K562 (cell line): ENCODE results near the gene ASCC2. TPM values are rescaled to one million over a fixed set of nuclear protein-coding genes. Genes with fewer than 3 reads are reported as not detected.

ENCODE experiments used
- ATAC-seq: fragments of 200-7000 bp; cut with Tn5 transposase; 3 replicates; pipeline ENCODE4 v1.9.1; 2020; ENCODE audit warnings: moderate library complexity
- BruUV-seq: library from RNA; stranded (reverse); fragments of 400-500 nt; replicated peaks from 2 replicates; lab custom pipeline; 2021; lab: Mats Ljungman, UMichigan
- CTCF ChIA-PET: fragments of 300-600 bp; formaldehyde crosslinking; extraction: SDS; loops from one replicate; lab custom pipeline; 2021; ENCODE audit warnings: low intra/inter-chr PET ratio; lab: Yijun Ruan, JAX
- POLR2A ChIA-PET: fragments of 300-600, 350-650 bp; sonication (Branson Sonifier 250); formaldehyde crosslinking; extraction: SDS; loops from one replicate; lab custom pipeline; 2021; ENCODE audit warnings: antibody characterized with exemption, inconsistent platforms; lab: Yijun Ruan, JAX
- DNase-seq, 4 experiments: peaks; one replicate each; pipeline versions ENCODE4 v3.0.0 to v3.0.0-alpha.2; 2011 to 2018; ENCODE audit warnings: low spot score in 3 of 4, mixed read lengths in 3 of 4; ENCODE audit errors: extremely low read depth in 1 of 4
- FAIRE-seq: peaks from 2 replicates; lab custom pipeline; 2011; peaks lifted over from hg19 to GRCh38; lab: Jason Lieb, UNC
- H2AFZ ChIP-seq: 2 replicates; pipeline ENCODE4 v1.6.0; 2011; ENCODE audit warnings: low read depth, low read length, control low read depth, inconsistent platforms
- H3K27ac ChIP-seq: fragments of 200-600 bp; 3 replicates; pipeline ENCODE4 v1.8.0; 2011; ENCODE audit warnings: low read depth, mild to moderate bottlenecking, control low read depth, inconsistent platforms, low read length, moderate library complexity, mixed read lengths; ENCODE audit errors: extremely low read depth
- H3K27me3 ChIP-seq, 2 experiments: fragments of 300-600 bp in 1 of 2; 2 replicates in 1 of 2; 3 replicates in 1 of 2; pipeline versions ENCODE4 v1.6.0 to v1.8.0; 2011; ENCODE audit warnings: inconsistent platforms in 2 of 2, low read length in 2 of 2, mild to moderate bottlenecking in 1 of 2, mixed read lengths in 1 of 2, moderate library complexity in 1 of 2; ENCODE audit not compliant: control insufficient read depth in 2 of 2, insufficient read depth in 2 of 2
- H3K36me3 ChIP-seq: fragments of 300-600 bp; 3 replicates; pipeline ENCODE4 v1.8.0; 2011; ENCODE audit warnings: mild to moderate bottlenecking, low read length, inconsistent platforms; ENCODE audit not compliant: control insufficient read depth, insufficient read depth
- H3K4me1 ChIP-seq, 2 experiments: fragments of 200-600 bp in 1 of 2; replicated peaks in 1 of 2; 2 replicates in 1 of 2; 3 replicates in 1 of 2; pipeline versions ENCODE4 v1.5.1 to v1.8.0; 2011; ENCODE audit warnings: inconsistent platforms in 2 of 2, low read length in 2 of 2, mild to moderate bottlenecking in 1 of 2, mixed read lengths in 1 of 2, moderate library complexity in 1 of 2; ENCODE audit not compliant: control insufficient read depth in 2 of 2, insufficient read depth in 2 of 2
- H3K4me2 ChIP-seq: 2 replicates; pipeline ENCODE4 v1.6.1; 2011; ENCODE audit warnings: low read length, control low read depth, inconsistent platforms, mixed read lengths; ENCODE audit not compliant: insufficient read depth
- H3K4me3 ChIP-seq: fragments of 200-600 bp; sonication (generic), shearing (Covaris generic); 2 replicates; pipeline ENCODE4 v1.5.1; 2016; ENCODE audit warnings: control low read depth, inconsistent platforms
- H3K79me2 ChIP-seq: fragments of 200-600 bp; 3 replicates; pipeline ENCODE4 v1.8.0; 2011; ENCODE audit warnings: low read length, inconsistent platforms; ENCODE audit not compliant: control insufficient read depth, insufficient read depth
- H3K9ac ChIP-seq, 2 experiments: 2 replicates each; pipeline versions ENCODE4 v1.6.0 to v1.6.1; 2011; ENCODE audit warnings: low read depth in 2 of 2, low read length in 2 of 2, control low read depth in 1 of 2, inconsistent platforms in 1 of 2, mild to moderate bottlenecking in 1 of 2, mixed read lengths in 1 of 2; ENCODE audit not compliant: insufficient read depth in 1 of 2
- H3K9me1 ChIP-seq: one replicate; pipeline ENCODE4 v1.6.0; 2011; ENCODE audit warnings: inconsistent platforms, mild to moderate bottlenecking, low read length, moderate library complexity; ENCODE audit not compliant: control insufficient read depth, insufficient read depth
- H3K9me3 ChIP-seq: replicated peaks from 2 replicates; pipeline ENCODE4 v1.5.1; 2011; ENCODE audit warnings: low read depth, low read length, inconsistent platforms; ENCODE audit not compliant: control insufficient read depth, insufficient read depth
- H4K20me1 ChIP-seq: replicated peaks from 2 replicates; pipeline ENCODE4 v1.6.1; 2011; ENCODE audit warnings: low read length, inconsistent platforms, mixed read lengths; ENCODE audit not compliant: control insufficient read depth, insufficient read depth
- ATF1 ChIP-seq, 2 experiments: fragments of 450-650 bp in 1 of 2; IDR thresholded peaks; 2 replicates each; pipeline ENCODE4 v1.6.1; 2016; ENCODE audit warnings: missing compliant biosample characterization in 1 of 2, missing genetic modification characterization in 1 of 2
- BRD9 ChIP-seq: fragments of 450-650 bp; IDR thresholded peaks from 2 replicates; pipeline ENCODE4 v1.6.1; 2018; ENCODE audit warnings: low read depth; ENCODE audit not compliant: partially characterized antibody
- EGR1 ChIP-seq: fragments of 450-650 bp; conservative IDR thresholded peaks from 2 replicates; pipeline ENCODE4 v1.6.1; 2017; ENCODE audit warnings: mild to moderate bottlenecking
- FUS ChIP-seq: fragments of 200-400 bp; formaldehyde crosslinking; optimal IDR thresholded peaks from 2 replicates; pipeline ENCODE3; 2017; ENCODE audit warnings: low read depth, low read length
- GABPB2 ChIP-seq: fragments of 250-450 bp; sonication (Bioruptor Pico); conservative IDR thresholded peaks from 2 replicates; pipeline ENCODE4 v1.5.1; 2021; ENCODE audit warnings: mild to moderate bottlenecking
- GTF2B ChIP-seq: IDR thresholded peaks from 2 replicates; pipeline ENCODE4 v1.6.1; 2011; ENCODE audit not compliant: insufficient read length; ENCODE audit errors: extremely low read depth
- LCOR ChIP-seq: sonication (generic); formaldehyde crosslinking; IDR thresholded peaks from 2 replicates; pipeline ENCODE4 v1.8.0; 2022; ENCODE audit warnings: mild to moderate bottlenecking, missing genetic modification reagents
- PKNOX1 ChIP-seq: fragments of 450-650 bp; IDR thresholded peaks from 2 replicates; pipeline ENCODE4 v1.6.1; 2016
- POLR2G ChIP-seq: fragments of 200-400 bp; formaldehyde crosslinking; IDR thresholded peaks from 2 replicates; pipeline ENCODE4 v1.6.1; 2017; ENCODE audit warnings: low read depth, mild to moderate bottlenecking, antibody characterized with exemption, low read length, moderate library complexity
- RBBP5 ChIP-seq: fragments of 200-600 bp; sonication (generic); IDR thresholded peaks from 2 replicates; pipeline ENCODE4 v1.6.1; 2012; ENCODE audit warnings: borderline replicate concordance, mild to moderate bottlenecking, low read length, control low read depth, inconsistent platforms; ENCODE audit not compliant: insufficient read depth, poor library complexity, severe bottlenecking
- RBM15 ChIP-seq: fragments of 200-400 bp; formaldehyde crosslinking; IDR thresholded peaks from 2 replicates; pipeline ENCODE4 v1.6.1; 2018; ENCODE audit warnings: mild to moderate bottlenecking, low read length, moderate library complexity; ENCODE audit not compliant: insufficient read depth
- SMARCC2 ChIP-seq: fragments of 450-650 bp; IDR thresholded peaks from 2 replicates; pipeline ENCODE4 v1.6.1; 2017; ENCODE audit warnings: antibody characterized with exemption, moderate library complexity, mild to moderate bottlenecking, low read depth
- ZBTB49 ChIP-seq: sonication (generic); formaldehyde crosslinking; IDR thresholded peaks from 2 replicates; pipeline ENCODE4 v1.8.0; 2022; ENCODE audit warnings: missing genetic modification reagents, mild to moderate bottlenecking, borderline replicate concordance
- ZNF121 ChIP-seq: sonication (generic); formaldehyde crosslinking; conservative IDR thresholded peaks from 2 replicates; pipeline ENCODE4 v1.8.0; 2022; ENCODE audit warnings: missing genetic modification reagents
- ZNF408 ChIP-seq: fragments of 250-450 bp; sonication (Bioruptor Pico); IDR thresholded peaks from 2 replicates; pipeline ENCODE4 v1.4.0; 2020; ENCODE audit warnings: low read depth, mild to moderate bottlenecking, moderate library complexity
- WGBS: fragments of 100-300 bp; shearing (Covaris generic); methylation state at CpG from one replicate; pipeline ENCODE4 v1.1.6; 2016; ENCODE audit warnings: low coverage, mixed read lengths; ENCODE audit not compliant: insufficient coverage; ENCODE audit errors: missing lambda C conversion rate; 5-methylcytosine and 5-hydroxymethylcytosine counted together
- in situ Hi-C: fragments of 300-500 bp; cut with MboI; formaldehyde crosslinking; loops from 4 replicates; pipeline ENCODE4 v1.15.0; 2018; ENCODE audit warnings: inconsistent platforms, mixed read lengths
- intact Hi-C: fragments of 100-400 bp; cut with micrococcal nuclease; formaldehyde crosslinking; loops from 2 replicates; pipeline ENCODE4 v1.14.2; 2022
- polyA plus RNA-seq, 8 experiments: library from polyadenylated mRNA; depleted of rRNA in 4 of 8; stranded (reverse) in 5 of 8; unstranded in 3 of 8; fragments of >200 nt; fragmentation: Nextera tagmentation in 2 of 8; fragmentation: Illumina TruSeq in 1 of 8; extraction: Ambion mirVana in 2 of 8; extraction: Trizol in 1 of 8; gene quantifications; 2 replicates each; pipeline versions ENCODE4 v1.2.1 to v1.2.3, GENCODE V29; 2011 to 2014; ENCODE audit warnings: inconsistent platforms in 1 of 8, missing spikeins in 1 of 8
- total RNA-seq, 7 experiments: library from RNA; depleted of rRNA in 6 of 7; stranded (reverse); fragments of >200 nt in 6 of 7; fragmentation: Illumina TruSeq in 2 of 7; extraction: Trizol in 2 of 7; gene quantifications; 2 replicates each; pipeline versions ENCODE4 v1.2.1 to v1.2.3, GENCODE V29; 2011 to 2021; ENCODE audit warnings: low replicate concordance in 1 of 7

Gene ASCC2
- total and polyA plus RNA-seq, 9 of the 15 experiments (the other 6 are each of a cell fraction or from before 2014, with no cell fraction given), result 4.0 to 46.7 (median 26.8) TPM

GRCh38 chr22:29766632-29767170, 71.4 kb downstream of the ASCC2 start, which contains the start of gene ZMAT5 (continued):
- TF ChIP-seq POLR2G, result peak; percentile 86
- TF ChIP-seq, all 486 proteins: peak for 45

- no peaks in the 10 kb centered on the region for H3K27me3 ChIP-seq
- peak overlapping the region; percentile 100 for H3K4me2 ChIP-seq
- TSS peak; percentile 69 for BruUV-seq
- no peaks in the 10 kb centered on the region for H3K9me3 ChIP-seq
- DNase-seq, result peak; percentile 43 to 64 (median 52)
- H2AFZ ChIP-seq, result peak overlapping the region; percentile 99
- 32% methylated on average over 12 of the region's 15 CpGs for WGBS
- intact Hi-C loops, result no loop called here
- ATAC-seq, result peak; percentile 73
- peaks cover 33% of the 10 kb centered on the region for H3K79me2 ChIP-seq
- CTCF ChIA-PET, result no interaction called here
- in situ Hi-C loops, result no loop called here
- H3K9me1 ChIP-seq, result no peaks in the 10 kb centered on the region
- POLR2A ChIA-PET, result interaction anchor here (0.5 to 1.2 kb wide), 6 partner anchors 12 to 752 kb away, joined by 3 to 6 read pairs (median 4); no protein-coding TSS in a partner anchor
- peak overlapping the region; percentile 99 for H3K4me3 ChIP-seq
- peak overlapping the region; percentile 73 for H3K27ac ChIP-seq
- peak overlapping the region; percentile 77 to 96 for H3K9ac ChIP-seq
- peaks cover 28% of the 10 kb centered on the region for H3K36me3 ChIP-seq
- peaks cover 0 to 6% of the 10 kb centered on the region in 2 experiments; a peak in 2 of 5 replicates for H3K4me1 ChIP-seq
- no peaks in the 10 kb centered on the region; the same call in 1 of the 2 replicates for H4K20me1 ChIP-seq
- peak; percentile 74 for FAIRE-seq
- TF ChIP-seq ATF1 (CRISPR knock-in tag; IDR thresholded peaks at IDR 0.05) (no peak), ATF1 (tag; IDR thresholded peaks at IDR 0.05) (no peak), RBM15 (no peak), GABPB2 (CRISPR knock-in tag) (no peak), GTF2B (no peak), LCOR (CRISPR knock-in tag) (no peak), POLR2G (no peak), EGR1 (peak; percentile 42), RBBP5 (peak; percentile 1), SMARCC2 (no peak), ZNF121 (CRISPR knock-in tag) (peak; percentile 38), FUS (no peak), BRD9 (no peak), ZBTB49 (CRISPR knock-in tag) (no peak), ZNF408 (CRISPR knock-in tag) (no peak), PKNOX1 (no peak)
Measured at GRCh38 chr22:29765905-29766631, 72.0 kb downstream of the ASCC2 start.
